ENCODE measurements around the gene LYPD1. TPM values are rescaled to one million over a fixed set of nuclear protein-coding genes. Genes with fewer than 3 reads are reported as not detected.
A peak's percentile ranks its signal among the peaks of the same experiment; 100 is the strongest.
"Not testable (repeated sequence)": the region's sequence is repeated elsewhere in the genome, so short reads cannot be mapped to it uniquely, and the experiment has no call there.

The LYPD1 gene
- not detected for polyA plus RNA-seq (2012; ENCODE audit: insufficient read depth, insufficient read length)

GRCh38 chr2:132669908-132670495 lies at the start of gene LYPD1:
LYPD1 (minus strand) TSS chr2:132670205; CDS start chr2:132669932, 273 bp downstream.
- H3K4me3 ChIP-seq (ENCODE audit: low read length) = no peak within 1 kb of the TSS
- no peak for DNase-seq (ENCODE audit: low read depth, low spot score)

- no peak for DNase-seq (ENCODE audit: low read depth, low spot score)
- H3K4me3 ChIP-seq (ENCODE audit: low read length) = no peak overlapping the region
These were observed 49.5 kb upstream of the LYPD1 start for GRCh38 chr2:132719480-132719879.

- DNase-seq (ENCODE audit: low read depth, low spot score) = no peak
- no peak overlapping the region for H3K4me3 ChIP-seq (ENCODE audit: low read length)
These were observed 46.9 kb upstream of the LYPD1 start for GRCh38 chr2:132716954-132717353.

GRCh38 chr2:132715386-132716351 lies 45.7 kb upstream of the LYPD1 start:
- no peak for DNase-seq (ENCODE audit: low read depth, low spot score)
- no peak overlapping the region for H3K4me3 ChIP-seq (ENCODE audit: low read length)

- no peak overlapping the region for H3K4me3 ChIP-seq (ENCODE audit: low read length)
- no peak for DNase-seq (ENCODE audit: low read depth, low spot score)
These were observed 33.4 kb upstream of the LYPD1 start for GRCh38 chr2:132703396-132703795.

- DNase-seq (ENCODE audit: low read depth, low spot score) = no peak
- no peak overlapping the region for H3K4me3 ChIP-seq (ENCODE audit: low read length)
These were observed 31.8 kb upstream of the LYPD1 start for GRCh38 chr2:132701810-132702209.

- H3K4me3 ChIP-seq (ENCODE audit: low read length); DNase-seq (ENCODE audit: low read depth, low spot score): not testable (repeated sequence)
These were observed 29.8 kb upstream of the LYPD1 start for GRCh38 chr2:132699802-132700201.

GRCh38 chr2:132698347-132698746 lies 28.3 kb upstream of the LYPD1 start:
- not testable (repeated sequence) for H3K4me3 ChIP-seq (ENCODE audit: low read length)
- DNase-seq (ENCODE audit: low read depth, low spot score) = peak; percentile 7

GRCh38 chr2:132697556-132698205 lies 27.7 kb upstream of the LYPD1 start:
- no peak overlapping the region for H3K4me3 ChIP-seq (ENCODE audit: low read length)
- DNase-seq (ENCODE audit: low read depth, low spot score) = no peak

- no peak overlapping the region for H3K4me3 ChIP-seq (ENCODE audit: low read length)
- no peak for DNase-seq (ENCODE audit: low read depth, low spot score)
These were observed 22.8 kb upstream of the LYPD1 start for GRCh38 chr2:132692816-132693215.

GRCh38 chr2:132691556-132691955 lies 21.6 kb upstream of the LYPD1 start:
- no peak overlapping the region for H3K4me3 ChIP-seq (ENCODE audit: low read length)
- no peak for DNase-seq (ENCODE audit: low read depth, low spot score)

GRCh38 chr2:132690664-132691303 lies 20.8 kb upstream of the LYPD1 start:
- DNase-seq (ENCODE audit: low read depth, low spot score) = no peak

GRCh38 chr2:132681766-132682165 lies 11.8 kb upstream of the LYPD1 start:
- no peak for DNase-seq (ENCODE audit: low read depth, low spot score)
- H3K4me3 ChIP-seq (ENCODE audit: low read length) = no peak overlapping the region

More at GRCh38 chr2:132690664-132691303, 20.8 kb upstream of the LYPD1 start:
- no peak overlapping the region for H3K4me3 ChIP-seq (ENCODE audit: low read length)

GRCh38 chr2:132680544-132680943 lies 10.5 kb upstream of the LYPD1 start:
- DNase-seq (ENCODE audit: low read depth, low spot score) = no peak
- H3K4me3 ChIP-seq (ENCODE audit: low read length) = no peak overlapping the region

- no peak for DNase-seq (ENCODE audit: low read depth, low spot score)
- H3K4me3 ChIP-seq (ENCODE audit: low read length) = no peak overlapping the region
These were observed 8.5 kb upstream of the LYPD1 start for GRCh38 chr2:132678483-132678882.

GRCh38 chr2:132677661-132678060 lies 7.7 kb upstream of the LYPD1 start:
- H3K4me3 ChIP-seq (ENCODE audit: low read length) = no peak overlapping the region
- no peak for DNase-seq (ENCODE audit: low read depth, low spot score)

- no peak overlapping the region for H3K4me3 ChIP-seq (ENCODE audit: low read length)
- DNase-seq (ENCODE audit: low read depth, low spot score) = peak; percentile 2
These were observed 7.0 kb upstream of the LYPD1 start for GRCh38 chr2:132676999-132677398.

- DNase-seq (ENCODE audit: low read depth, low spot score) = no peak
- no peak overlapping the region for H3K4me3 ChIP-seq (ENCODE audit: low read length)
These were observed 1.3 kb upstream of the LYPD1 start for GRCh38 chr2:132671151-132671835.
